CD4-positive, alpha-beta T cell treated with Interleukin-17A for 1 hour (primary cell): ENCODE data around the gene IGF2R.
"Not testable (repeated sequence)": the region's sequence is repeated elsewhere in the genome, so short reads cannot be mapped to it uniquely, and the experiment has no call there.

Experiments used
- DNase-seq: peaks from one replicate; pipeline ENCODE4 v3.0.0-alpha.2; 2020

The IGF2R gene

DNA sequence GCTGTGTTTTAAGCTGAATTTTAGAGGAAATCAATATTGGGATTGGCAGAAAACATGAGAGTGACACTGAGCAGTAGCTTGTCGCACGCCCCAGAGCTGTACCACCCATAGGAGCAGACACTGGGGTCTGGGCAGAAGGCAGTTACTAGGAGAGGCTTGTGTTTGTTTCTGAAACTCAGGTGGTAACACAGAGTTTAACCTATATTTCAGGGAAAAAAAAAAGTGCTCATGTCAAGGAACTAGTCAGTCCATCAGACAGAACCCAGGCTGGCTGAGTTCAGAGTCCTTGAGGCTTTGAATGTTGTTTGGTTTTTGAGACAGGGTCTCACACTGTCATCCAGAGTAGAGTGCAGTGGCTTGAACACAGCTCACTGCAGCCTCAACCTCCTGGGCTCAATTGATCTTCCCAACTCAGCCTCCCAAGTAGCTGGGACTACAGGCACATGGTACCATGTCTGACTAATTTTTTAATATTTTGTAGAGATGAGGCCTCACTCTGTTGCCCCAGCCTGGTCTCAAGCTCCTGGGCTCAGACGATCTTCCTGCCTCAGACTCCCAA, 159.3 kb downstream of the IGF2R start:
- no peak for DNase-seq

GRCh38 chr6:160128879-160129516, 160.1 kb downstream of the IGF2R start:
- no peak for DNase-seq

DNA sequence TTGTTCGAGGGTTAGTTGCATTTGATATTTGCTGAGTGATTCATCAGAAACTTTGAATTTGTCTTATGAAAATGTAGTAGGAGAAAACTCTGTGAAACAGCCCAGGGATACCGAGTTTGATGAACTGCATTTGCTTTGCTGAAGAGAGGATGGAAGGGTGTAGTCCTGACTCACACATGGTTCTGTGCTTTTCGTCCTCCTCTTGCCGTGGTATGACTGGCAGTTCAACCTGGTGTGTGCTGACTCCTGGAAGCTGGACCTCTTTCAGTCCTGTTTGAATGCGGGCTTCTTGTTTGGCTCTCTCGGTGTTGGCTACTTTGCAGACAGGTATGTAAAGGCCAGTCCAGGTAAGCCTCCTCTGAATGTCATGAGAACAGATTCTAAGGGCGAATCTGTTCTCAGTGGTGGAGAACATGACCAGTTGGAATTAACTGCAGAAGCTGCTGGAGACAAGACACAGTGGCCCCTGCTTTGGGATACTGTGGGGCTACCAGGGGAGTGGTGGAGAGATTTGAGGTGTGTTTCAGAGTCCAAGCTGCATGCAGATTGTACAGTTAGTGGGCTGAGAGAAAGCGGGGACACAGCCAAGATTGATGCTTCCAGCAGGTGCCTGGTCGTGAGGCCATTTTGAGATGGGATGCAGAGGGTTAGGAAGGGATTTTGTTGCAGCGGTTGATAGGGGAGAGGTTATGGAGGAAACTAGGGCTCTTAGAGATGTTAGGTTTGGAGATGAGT, 161.2 kb downstream of the IGF2R start:
- no peak for DNase-seq

GRCh38 chr6:160130729-160131484, 162.0 kb downstream of the IGF2R start:
- no peak for DNase-seq

DNA sequence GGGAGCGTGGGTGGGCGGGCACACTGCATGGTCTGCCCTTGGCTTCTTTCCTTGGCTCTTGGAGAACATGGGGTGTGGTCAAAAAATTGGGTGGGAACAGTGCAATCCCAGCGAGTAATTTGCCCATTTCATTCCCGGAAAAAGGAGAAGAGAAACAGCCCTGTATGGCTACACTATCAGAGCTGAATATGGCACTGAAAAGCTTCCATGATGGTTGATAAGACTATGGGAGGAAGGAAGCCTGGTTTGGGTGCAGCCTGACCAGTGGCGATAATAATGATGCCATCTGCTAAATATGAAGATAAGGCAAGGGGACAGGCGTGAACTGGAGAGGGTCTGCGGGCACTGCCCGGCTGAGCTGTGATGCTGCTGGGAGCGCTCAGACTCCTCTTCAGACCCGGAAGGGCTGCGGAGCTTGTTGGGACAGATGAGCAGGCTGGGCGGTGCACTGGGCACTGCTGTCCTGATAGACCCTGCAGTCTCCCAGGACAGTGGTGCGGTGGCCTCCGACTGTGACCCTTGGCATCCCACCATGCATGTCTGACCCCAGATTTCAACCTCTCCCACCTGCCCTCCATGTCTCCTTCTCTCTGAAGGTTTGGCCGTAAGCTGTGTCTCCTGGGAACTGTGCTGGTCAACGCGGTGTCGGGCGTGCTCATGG, 162.9 kb downstream of the IGF2R start:
- no peak for DNase-seq

GRCh38 chr6:160132297-160132637, 163.4 kb downstream of the IGF2R start:
- DNase-seq = no peak

DNA sequence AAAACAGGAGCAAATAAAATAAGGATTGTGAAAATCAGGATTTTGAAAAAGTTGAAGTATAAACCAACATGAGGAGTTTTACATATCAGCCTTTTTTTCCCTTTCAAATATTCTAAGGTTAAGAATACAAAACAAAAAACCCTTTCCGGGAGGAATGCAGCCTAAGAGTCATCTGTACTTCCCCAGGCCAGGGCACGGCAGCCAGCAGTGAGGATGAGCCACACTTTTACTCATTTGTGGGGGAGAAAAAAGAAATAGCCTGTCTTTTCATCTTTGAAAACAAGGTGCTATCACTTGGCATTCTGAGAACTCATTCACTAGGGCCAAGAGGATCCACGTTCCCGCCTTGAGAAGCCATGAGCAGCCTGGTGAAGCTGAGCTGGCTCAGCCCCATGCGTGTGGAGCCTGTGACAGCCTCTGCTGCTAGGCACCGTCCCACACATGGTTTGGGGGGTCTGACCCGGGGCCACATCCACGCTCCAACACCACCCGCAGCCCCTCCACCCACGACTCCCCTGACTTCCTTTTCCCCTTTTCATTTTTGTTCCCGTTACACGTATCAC, 164.0 kb downstream of the IGF2R start:
- DNase-seq = no peak

- DNase-seq = no peak
Measured at GRCh38 chr6:160133441-160134336, 164.8 kb downstream of the IGF2R start.

DNA sequence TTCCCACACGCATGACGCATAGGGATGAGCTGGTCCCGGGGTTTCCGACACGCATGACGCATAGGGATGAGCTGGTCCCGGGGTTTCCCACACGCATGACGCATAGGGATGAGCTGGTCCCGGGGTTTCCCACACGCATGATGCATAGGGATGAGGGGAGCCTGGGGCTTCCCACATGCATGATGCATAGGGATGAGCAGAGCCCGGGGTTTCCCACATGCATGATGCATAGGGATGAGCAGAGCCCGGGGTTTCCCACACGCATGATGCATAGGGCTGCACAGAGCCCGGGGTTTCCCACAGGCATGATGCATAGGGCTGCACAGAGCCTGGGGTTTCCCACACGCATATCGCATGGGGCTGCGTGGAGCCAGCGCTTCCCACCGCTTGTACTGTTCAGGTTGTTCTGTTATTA, 165.5 kb downstream of the IGF2R start:
- not testable (repeated sequence) for DNase-seq

DNA sequence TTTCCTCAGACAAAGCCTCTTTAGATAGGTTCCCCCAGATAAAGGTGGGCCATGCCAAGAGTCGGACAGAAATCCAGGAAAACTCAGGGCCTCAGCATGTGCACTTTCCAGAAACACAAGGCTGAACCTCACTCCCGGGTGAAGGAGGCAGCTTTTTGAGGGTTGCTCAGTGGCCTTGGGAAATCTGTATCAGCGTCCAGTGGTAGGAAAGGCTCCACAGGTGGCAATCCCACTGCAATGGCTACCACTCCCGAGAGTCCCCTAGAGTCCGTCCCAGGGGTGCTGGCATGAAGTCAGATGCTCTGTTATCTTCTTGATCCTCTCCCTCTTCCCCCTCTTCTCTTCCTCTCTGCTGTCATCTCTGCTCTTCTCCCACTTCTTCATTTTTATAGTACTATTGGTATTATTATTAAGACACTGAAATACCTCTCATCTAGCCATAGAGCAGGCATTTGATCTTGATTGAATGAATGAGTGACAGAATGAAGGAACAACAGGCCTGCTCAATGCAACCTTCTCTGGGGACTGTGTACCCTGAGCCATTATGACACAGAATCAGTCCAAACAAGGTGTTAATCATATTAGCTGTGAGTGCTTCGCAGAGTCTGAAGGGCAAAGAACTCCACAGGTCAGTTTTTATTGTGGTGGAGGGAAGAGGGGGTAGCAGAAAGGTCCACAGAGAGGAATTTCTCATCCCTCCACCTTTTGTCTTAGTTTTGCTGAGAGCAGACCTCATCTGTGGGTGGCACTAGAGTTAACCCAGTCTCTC, 166.1 kb downstream of the IGF2R start:
- no peak for DNase-seq

- no peak for DNase-seq
Measured at GRCh38 chr6:160135907-160136655, 167.2 kb downstream of the IGF2R start.

- no peak for DNase-seq
Measured at GRCh38 chr6:160137130-160137988, 168.5 kb downstream of the IGF2R start.

GRCh38 chr6:160137989-160138835, 169.3 kb downstream of the IGF2R start:
- DNase-seq = peak; percentile 68

- DNase-seq = no peak
Measured at GRCh38 chr6:160138839-160139419, 170.0 kb downstream of the IGF2R start.

DNA sequence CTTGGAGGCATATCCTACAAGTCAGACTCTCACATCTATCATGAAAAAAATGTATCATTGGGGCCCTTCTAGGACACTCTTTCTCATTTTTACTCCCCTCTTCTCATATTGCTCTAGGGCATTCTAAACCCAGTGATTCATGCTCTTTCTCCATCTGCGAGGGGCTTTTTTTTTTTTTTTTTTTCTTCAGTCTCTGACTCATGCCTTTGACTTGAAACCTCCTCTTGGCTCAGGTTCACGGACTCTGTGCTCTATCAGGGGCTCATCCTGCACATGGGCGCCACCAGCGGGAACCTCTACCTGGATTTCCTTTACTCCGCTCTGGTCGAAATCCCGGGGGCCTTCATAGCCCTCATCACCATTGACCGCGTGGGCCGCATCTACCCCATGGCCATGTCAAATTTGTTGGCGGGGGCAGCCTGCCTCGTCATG, 170.6 kb downstream of the IGF2R start:
- no peak for DNase-seq

- DNase-seq = not testable (repeated sequence)
Measured at GRCh38 chr6:160140493-160140892, 171.6 kb downstream of the IGF2R start.

DNA sequence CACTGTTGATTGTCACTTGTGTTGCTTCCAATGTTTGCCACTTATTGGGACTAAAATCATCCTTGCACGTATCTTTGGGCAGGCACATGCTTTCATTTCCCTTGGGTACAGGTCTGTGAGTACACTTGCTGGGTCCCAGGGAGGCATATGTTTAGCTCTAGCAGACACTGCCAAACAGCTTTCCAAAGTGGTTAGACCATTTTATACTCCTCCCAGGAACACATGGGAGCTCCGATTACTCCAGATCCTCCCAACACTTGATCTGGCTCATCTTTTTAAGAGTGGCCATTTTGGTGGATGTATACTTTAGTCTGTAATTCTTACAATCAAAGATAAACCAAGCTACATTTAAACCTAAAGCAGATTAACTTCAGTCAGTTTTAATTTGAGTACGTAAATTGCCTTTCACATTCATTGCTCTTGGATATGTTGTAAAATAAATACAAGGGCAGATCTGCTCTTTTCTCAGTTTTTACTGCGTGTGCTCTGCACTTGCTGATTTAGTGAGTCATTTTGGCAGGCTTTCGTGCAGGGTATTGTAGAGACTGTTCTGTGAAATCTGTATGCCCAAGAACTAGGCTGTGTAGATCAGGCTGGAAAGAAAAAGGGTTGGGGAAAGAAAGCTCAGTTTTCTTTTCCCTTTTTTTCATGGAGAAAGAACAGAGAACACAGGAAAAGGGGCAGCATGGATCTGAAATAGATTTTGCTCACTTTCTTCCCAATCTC, 172.3 kb downstream of the IGF2R start:
- no peak for DNase-seq
